Measurements from ENCODE around the gene VMA21. TPM values are rescaled to one million over a fixed set of nuclear protein-coding genes. Genes with fewer than 3 reads are reported as not detected.

VMA21 gene
- 162 TPM for total RNA-seq

GRCh38 chrX:151396825-151397740 is at the start of gene VMA21:
VMA21 (plus strand) TSS chrX:151397206; CDS start chrX:151397309, 103 bp downstream.
- peak; percentile 45 for DNase-seq

- DNase-seq = no peak
Measured at GRCh38 chrX:151359341-151359740, 37.7 kb upstream of the VMA21 start.

DNA sequence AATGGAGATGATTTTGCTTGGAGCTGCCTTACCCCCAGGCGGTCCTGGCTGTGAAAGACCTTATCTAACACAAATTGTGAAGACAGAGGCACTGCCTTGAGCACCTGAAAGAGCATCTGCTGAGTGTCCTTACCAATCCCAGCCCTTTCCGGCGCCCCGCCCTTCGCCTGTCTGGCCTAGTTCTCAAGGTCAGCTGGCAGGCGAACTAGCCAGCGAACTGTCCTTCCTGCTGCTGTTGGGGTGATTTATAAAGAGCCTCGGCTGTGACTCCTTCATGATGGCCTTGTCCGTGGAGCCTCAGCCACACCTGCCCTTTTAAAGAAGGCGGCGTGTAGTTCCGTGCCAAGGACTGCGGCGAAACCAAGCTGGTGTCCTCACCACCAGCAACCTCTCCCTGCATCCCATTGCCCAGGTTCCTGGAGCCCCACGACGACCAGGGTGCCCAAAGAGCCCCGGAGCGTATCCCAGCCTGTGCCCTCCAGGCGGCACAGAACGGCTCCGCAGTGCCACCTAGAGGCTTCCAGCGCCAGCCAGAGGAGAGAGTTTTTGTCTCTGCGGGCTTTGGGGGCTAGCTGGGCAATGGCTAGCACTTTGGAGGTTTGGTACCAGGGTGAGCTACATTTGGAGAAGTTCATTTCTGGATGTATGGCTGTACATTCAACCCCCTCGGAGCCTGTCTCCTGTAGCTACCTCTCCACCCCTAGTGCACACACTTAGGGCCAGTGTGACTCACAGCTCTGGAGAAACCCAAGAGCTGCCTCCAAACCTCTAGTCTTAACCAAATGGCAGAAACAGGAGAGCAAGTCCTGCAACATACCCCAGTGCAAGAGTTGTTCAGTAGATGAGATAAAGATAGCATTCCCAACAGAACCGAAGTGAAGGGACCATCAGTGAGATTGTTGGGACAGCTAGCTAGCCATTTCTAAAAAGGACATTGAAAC is 36.8 kb upstream of the VMA21 start:
- no peak for DNase-seq

- no peak for DNase-seq
Measured at GRCh38 chrX:151363316-151363715, 33.7 kb upstream of the VMA21 start.

DNA sequence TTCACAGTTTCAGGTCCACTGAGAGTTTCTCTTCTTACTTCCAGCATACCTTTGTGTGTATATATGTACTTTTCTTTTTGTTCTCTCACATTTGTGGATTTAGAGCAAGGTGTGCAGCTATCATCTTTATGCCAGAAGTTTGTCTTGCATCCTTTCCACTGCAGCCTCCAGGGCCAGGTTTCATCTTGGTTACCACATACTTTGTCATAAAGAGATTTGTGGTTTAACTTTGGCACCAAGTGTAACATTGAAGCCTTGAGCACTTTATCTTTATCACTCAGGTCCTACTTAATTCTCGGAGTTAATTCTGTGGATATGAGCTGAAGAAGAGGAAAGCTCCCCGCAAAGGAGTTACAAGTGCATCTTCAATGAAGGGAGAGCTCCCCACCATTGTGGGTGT is 31.4 kb upstream of the VMA21 start:
- no peak for DNase-seq

DNA sequence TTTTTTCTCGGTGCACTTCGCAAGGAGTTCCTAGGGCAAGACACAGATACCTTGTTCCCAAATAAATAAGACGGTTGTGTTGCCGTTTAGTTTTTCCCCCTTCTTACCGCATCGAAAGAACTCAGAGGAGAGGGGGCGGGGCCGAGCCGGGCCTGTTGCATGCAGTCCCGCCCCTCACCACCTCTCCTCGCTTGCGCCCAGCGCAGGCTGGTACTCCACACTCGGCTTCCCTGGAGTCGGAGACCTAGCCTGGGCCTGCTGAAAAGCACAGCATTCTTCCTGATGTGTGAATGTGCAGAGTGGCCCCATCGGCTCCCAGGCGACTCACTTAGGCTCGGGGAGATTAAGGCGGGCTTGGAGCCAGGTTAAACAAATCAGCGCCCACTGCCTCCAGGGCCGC is 26.1 kb upstream of the VMA21 start:
- no peak for DNase-seq

- no peak for DNase-seq
Measured at GRCh38 chrX:151384807-151385206, 12.2 kb upstream of the VMA21 start.

- DNase-seq = no peak
Measured at GRCh38 chrX:151386838-151387459, 10.1 kb upstream of the VMA21 start.

GRCh38 chrX:151391722-151392121 is 5.3 kb upstream of the VMA21 start:
- DNase-seq = no peak

- DNase-seq = peak; percentile 5
Measured at GRCh38 chrX:151393514-151393913, 3.5 kb upstream of the VMA21 start.

DNA sequence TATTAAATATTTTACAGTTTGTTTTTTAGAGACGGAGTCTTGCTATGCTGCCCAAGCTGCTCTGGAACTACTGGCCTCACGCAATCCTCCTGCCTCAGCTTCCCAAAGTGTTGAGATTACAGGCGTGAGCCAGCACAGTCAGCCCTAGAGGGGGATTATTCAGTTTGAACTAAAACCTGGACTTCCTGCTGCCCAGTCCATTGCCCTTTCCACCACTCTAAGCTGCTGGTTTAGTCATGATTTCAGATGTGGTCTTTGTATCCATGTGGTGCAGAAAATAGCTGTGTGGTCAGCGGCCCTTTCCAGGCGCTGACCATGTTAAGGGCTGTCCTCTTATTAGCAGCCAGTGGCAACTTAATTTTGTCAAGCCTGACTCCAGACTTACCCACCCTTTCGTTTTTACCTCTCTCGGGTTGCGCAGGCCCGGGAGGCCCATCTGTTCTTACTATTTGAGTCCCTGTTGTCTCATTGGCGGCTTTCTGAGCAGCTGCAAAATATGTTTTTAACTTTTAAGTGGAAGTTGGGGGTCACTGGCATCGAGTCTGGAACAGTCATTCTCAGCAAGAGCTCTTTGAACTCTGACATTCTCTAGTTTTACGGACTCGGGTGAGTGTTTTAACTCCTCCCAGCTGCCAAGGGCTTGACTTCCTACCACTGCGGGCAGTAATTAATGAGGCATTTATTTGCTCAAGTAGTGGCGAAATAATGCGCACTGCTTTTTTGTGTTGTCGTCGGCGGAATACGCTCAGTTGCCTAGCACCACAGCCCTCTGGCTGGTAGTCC is 773 bp upstream of the VMA21 start:
- no peak for DNase-seq

DNA sequence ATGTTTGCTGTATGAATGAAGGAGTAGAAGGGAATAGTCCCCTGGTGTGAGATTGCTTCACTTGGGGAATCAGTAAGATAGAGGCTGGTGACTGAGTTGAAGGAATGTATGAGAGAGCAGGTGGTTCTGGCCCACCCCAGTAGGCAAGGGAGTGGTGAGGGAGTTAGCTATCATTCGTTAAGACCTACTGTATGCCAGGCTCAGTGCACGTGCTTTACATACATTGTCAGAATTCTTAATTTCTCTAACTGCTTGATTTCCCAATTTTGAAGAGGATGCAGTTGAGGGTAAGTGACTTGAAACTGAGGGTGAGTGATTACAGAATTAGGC is 700 bp downstream of the VMA21 start:
- DNase-seq = no peak

DNA sequence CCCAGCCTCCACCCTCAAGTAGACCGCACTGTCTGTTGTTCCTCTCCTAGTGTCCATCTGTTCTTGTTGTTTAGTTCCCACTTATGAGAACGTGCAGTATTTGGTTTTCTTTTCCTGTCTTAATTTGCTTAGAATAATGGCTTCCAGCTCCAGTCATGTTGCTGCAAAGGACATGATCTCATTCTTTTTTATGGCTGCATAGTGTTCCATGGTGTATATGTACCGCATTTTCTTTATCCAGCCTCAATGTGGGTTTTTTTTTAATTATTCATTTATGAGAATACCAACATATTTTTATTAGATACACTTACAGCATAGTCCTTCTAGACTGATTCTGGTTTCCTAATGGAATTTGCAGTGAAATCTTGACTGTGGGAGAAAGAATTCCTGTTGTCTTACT is 1.3 kb downstream of the VMA21 start:
- no peak for DNase-seq

- DNase-seq = no peak
Measured at GRCh38 chrX:151402719-151403390, 5.8 kb downstream of the VMA21 start.

- DNase-seq = no peak
Measured at GRCh38 chrX:151416579-151416978, 19.6 kb downstream of the VMA21 start.

DNA sequence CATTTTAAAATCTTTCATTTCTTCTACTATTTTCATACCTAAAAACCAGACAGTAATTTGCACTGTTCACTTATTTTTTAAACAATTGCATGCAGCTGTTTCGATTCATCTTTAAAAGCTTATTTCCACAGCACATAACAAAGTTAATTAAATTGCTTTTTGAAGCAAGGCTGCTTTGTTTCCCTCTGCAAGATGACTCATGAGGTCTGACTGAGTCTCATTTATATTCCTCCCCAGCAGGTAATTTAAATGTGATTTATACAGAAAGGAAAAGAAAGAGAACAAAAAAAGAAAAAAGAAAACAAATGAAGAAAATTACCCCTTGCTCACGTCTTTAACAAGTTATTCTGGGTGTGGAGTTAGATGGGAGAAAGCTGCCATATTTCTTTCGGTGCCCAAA is 22.8 kb downstream of the VMA21 start:
- no peak for DNase-seq

- DNase-seq = no peak
Measured at GRCh38 chrX:151424505-151424904, 27.5 kb downstream of the VMA21 start.

DNA sequence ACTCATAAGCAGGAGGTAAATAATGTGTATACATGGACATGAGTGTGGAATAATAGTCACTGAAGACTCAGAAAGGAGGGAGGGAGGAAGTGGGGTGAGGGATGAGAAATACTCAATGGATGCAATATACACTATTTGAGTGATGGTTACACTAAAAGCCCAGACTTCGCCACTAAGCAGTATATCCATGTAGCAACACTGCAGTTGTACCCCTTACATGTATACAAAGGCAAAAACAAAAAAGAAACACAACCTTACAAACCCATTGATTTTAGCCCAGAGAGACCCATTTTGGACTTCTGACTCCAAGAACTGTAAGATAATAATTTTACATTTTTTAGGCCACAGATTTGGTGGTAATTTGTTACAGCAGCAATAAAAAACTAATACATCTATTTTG is 51.5 kb downstream of the VMA21 start:
- no peak for DNase-seq

GRCh38 chrX:151458824-151459223 is 61.8 kb downstream of the VMA21 start:
- DNase-seq = no peak
